Middle frontal gyrus (tissue), 1 donor: ENCODE measurements around the gene TBL2.
"Not testable (repeated sequence)": the region's sequence is repeated elsewhere in the genome, so short reads cannot be mapped to it uniquely, and the experiment has no call there.

ENCODE experiments used
- DNase-seq: peaks from one replicate; pipeline ENCODE4 v3.0.0-alpha.2; 2015; ENCODE audit warnings: low spot score; ENCODE audit errors: extremely low spot score

The TBL2 gene

DNA sequence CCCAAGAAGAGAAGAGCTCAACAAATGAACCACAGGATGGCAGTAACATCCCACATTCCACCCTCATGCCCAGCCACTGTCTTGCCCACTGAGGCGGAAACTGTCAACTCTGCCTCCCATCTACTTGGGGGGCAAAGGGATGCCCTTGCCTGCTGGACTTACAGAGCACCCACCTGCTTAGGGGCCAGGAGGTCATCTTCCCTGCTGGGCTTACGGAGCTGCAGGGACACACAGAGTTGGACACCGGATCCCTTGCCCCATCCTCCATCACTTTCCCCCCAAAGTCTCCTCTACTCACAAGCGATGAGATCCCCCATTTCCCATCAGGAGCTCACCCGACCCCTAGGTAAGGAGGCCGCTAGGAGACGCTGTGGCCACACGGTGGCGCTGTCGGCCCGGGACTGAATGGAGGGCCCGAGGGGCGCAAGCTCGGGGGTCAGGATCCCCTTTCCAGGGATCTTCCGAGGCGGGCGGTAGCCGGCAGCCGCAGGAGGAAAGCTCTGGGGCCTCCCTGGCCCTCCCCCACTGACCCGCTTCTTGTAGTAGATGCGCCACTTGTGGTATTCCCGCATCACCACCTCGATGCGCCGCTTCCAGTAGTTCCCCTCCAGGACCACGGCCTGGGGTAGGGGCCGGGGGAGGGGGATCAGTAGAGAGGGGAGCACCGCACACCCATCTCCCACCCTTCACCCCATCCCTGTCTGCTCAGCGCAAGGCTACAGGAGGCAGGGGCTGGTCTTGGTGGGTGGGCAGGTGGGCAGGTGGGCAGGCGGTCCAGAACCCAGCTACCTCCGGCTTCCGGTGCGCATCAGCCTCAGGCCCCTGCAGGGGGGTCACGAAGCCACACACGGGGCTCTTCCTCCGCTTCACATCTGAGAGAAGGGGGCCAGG, 28.7 kb upstream of the TBL2 start:
- no peak for DNase-seq

GRCh38 chr7:73605601-73606220, 27.3 kb upstream of the TBL2 start:
- no peak for DNase-seq

DNA sequence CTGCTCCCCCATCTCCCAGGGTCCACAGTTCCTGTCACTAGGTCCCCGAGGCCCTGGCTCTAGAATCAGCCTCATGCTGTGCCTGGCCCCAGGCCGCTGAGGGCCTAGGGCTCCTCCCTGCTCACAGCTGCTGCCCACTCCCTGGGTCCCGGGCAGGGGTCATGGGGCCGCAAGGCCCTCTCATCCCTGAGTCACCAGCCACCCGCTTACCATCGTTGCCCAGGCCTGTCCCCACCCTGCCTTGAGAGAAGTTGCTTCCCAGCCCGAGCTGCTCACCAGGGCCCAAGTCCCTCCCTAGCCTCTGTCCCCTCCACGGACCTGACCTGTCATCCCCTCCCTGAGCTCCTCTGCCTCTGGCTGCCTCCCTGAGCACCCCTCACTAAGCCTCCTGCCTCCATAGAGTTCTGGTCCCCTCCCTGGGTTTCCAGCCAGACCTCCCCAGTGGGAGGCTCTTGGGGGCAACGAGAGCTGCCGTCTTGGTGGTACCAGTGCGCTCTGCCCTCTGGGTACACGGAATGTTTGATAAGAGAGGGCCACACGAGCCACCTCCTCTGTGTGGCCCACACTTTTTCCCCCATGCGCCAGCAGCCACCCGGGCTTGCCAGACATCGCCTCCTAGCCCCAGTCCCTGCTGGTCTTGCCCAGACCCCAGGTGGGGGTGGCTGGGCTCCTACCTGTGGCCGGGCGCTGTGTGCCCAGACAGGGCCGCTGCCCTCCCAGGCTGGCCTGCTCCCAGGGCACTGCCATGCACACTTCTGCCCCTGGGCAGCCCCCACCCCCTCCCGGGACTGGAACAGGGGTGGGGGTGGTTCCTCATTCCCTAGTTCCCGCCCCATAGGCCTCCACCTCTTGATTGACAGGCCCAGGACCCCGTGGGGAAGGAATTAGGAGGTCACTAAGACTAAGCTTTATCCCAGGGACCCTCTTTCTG, 24.6 kb upstream of the TBL2 start:
- DNase-seq: no peak

GRCh38 chr7:73599916-73600315, 21.5 kb upstream of the TBL2 start:
- no peak for DNase-seq

DNA sequence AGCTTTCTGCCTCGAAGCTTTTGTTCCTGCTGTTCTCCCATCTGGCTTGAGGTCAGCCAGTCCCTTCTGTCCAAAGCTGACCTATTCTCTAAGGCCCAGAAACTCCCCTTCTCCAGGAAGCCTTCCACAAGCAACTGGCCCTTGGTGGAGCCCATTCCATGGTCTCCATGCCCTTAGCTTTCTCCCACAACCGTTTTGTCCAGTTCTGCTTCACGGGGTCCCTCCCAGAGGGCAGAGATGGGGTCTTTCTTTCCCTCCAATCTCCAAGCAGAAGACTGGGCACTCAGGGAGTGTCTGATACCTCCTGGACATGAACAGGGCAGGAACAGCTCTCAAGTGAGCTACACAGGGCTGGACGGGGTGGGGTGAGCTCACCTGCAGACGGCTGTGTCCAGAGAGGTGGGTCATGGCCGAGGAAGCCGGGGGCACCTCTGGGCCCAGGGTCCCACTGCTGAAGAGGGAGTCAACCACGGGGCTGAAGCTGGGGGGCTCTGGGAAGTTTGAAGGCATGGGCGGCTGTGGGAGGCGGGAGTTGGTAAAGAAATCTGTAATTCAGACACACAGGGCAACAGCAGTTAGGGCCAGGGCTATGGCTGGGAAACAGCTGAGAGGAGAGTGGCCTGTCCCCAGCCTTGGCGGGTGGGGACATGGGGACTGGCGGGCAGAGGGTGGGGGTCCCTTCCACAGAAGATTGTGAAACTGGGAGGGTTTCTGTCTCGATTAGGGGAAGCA, 20.9 kb upstream of the TBL2 start:
- DNase-seq: no peak

DNA sequence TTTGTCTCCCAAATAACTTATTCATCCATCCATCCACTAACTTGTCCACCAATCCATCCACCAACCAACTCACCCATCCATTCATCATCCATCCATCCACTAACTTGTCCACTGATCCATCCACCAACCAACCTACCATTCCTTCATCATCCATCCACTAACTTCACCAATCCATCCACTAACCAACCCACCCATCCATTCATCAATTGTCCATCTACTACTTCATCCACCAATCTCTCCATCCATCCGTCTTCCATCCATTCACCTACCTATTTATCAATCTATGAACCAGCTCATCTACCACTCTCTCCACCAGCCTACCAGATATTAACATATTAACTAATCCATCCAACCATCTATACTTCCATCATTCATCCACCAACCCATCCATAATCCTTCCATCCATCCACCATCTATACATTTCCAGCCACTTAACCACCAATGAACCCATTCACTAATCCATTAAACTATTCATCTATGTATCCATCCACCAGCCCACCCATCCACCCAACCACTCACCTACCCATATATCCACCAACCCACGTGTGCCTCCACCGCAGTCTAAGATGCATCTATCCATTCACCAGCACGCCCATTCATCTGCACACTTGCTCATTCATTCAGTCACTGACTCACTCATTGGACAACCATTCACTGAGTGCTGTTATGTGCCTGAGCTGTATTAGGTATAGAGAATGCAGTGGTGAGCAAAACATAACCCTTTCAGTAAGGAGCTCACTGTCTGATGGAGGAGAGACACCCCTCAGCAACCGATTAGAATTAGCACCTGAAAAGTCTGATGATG, 19.8 kb upstream of the TBL2 start:
- no peak for DNase-seq

DNA sequence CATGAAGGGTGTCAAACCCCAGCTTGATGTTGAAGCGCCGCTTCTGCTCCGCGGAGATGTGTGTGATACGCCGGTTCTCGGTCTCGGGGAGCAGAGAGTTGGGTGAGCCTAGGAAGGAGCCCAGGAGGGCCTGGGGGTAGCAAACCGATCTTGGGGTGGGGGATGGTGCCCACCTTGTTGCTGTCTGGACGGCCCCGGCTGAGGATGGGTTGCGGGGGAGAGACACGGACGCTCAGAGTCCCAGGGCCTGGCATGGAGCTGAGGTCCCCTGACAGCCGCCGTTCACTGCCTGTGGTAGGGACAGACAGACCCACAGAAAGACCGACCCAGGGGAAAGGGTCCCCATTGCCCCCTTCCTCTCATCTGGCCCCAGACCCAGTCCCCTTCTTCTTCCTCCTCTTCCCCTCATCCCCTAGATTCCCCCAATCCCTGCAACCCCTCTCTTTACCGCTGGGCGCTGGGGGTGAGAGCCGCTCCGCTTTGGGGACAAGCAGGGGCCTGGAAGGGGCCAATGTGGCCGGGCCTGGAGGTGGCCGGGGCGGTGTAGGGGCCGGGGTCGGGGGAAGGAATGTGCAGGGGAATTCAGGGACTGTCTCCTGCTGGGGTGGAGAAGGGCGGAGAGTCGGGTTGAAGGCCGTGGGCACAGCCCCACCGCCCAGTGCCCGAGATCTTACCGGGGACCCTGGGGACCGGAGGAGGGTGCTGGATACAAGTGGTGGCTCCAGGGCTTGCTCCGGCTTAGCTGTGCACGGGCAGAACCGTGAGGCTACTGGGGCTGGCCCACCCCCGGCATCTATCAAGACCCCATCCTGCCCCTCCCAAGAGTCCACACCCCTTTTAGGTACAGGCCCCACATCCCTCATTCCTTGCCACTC, 18.0 kb upstream of the TBL2 start:
- DNase-seq: no peak

- DNase-seq: no peak
Measured at GRCh38 chr7:73595358-73595757, 17.0 kb upstream of the TBL2 start.

- no peak for DNase-seq
Measured at GRCh38 chr7:73593207-73594045, 15.0 kb upstream of the TBL2 start.

- DNase-seq: no peak
Measured at GRCh38 chr7:73586911-73587310, 8.5 kb upstream of the TBL2 start.

- no peak for DNase-seq
Measured at GRCh38 chr7:73585196-73585595, 6.8 kb upstream of the TBL2 start.

- no peak for DNase-seq
Measured at GRCh38 chr7:73582664-73583202, 4.4 kb upstream of the TBL2 start.

DNA sequence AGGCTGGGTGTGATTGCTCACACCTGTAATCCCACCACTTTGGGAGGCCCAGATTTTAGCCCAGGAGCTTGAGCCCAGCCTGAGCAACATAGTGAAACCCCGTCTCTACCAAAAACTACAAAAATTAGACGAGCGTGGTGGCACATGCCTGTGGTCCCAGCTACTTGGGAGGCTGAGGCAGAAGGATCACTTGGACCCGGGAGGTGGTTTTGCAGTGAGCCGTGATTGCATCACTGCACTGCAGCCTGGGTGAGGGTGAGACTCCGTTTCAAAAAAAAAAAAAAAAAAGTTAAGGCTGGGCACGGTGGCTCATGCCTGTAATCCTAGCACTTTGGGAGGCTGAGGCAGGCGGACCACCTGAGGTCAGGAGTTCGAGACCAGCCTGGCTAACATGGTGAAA, 2.6 kb upstream of the TBL2 start:
- not testable (repeated sequence) for DNase-seq

DNA sequence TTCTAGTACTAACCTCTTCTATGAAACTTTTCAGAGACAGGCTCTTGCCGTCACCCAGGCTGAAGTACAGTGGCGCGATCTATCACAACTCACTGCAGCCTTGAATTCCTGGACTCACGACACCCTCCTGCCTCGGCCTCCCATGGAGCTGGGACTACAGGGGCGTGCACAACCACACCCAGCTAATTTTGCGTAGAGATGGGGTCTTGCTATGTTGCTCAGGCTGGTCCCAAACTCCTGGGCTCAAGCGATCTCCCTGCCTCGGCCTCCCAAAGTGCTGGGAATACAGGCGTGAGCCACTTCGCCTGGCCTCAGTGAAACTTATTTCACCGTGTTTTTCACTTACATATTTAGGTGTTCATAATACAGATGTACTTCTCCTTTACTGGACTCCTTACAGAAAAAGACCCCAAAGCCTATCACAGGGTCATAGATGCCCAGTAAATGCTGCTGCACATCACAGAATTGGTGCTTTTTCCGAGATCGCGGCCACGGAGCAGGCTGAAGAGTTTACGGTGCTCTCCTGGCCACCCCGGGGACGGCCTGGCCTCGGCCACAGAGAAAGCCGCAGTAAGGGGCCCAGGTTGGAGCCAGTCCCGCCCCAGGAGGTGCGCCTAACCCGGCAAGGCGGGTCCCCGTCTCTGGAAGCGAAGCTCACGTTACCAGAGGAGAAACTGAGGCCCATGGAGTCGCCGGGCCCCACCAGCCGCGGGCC, 595 bp downstream of the TBL2 start:
- DNase-seq: no peak

- DNase-seq: no peak
Measured at GRCh38 chr7:73573791-73574190, 4.6 kb downstream of the TBL2 start.

- no peak for DNase-seq
Measured at GRCh38 chr7:73573276-73573675, 5.1 kb downstream of the TBL2 start.

- no peak for DNase-seq
Measured at GRCh38 chr7:73572767-73573186, 5.6 kb downstream of the TBL2 start.
